A549 (cell line): ENCODE measurements around the gene GRID1. TPM values are rescaled to one million over a fixed set of nuclear protein-coding genes. Genes with fewer than 3 reads are reported as not detected.

Experiments used
- ATAC-seq, 2 experiments: fragments of 200-7000 bp in 1 of 2; fragments of >200 bp in 1 of 2; cut with Nextera tagmentation in 1 of 2; cut with Tn5 transposase in 1 of 2; 3 replicates each; pipeline versions ENCODE4 v1.8.0 to v1.9.1; 2018 to 2020; ENCODE audit warnings: mild to moderate bottlenecking in 1 of 2, moderate library complexity in 1 of 2
- CTCF ChIA-PET: fragments of 300-600 bp; sonication (Branson Sonifier 250); formaldehyde crosslinking; extraction: SDS; loops from one replicate; lab custom pipeline; 2021; ENCODE audit warnings: antibody characterized with exemption, inconsistent platforms; lab: Yijun Ruan, JAX
- POLR2A ChIA-PET: fragments of 350-600 bp; formaldehyde crosslinking; extraction: SDS; loops from one replicate; lab custom pipeline; 2021; ENCODE audit warnings: antibody characterized with exemption, inconsistent platforms; lab: Yijun Ruan, JAX
- DNase-seq, 2 experiments: peaks; one replicate each; pipeline versions ENCODE4 v3.0.0 to v3.0.0-alpha.2; 2011 to 2016; ENCODE audit warnings: low read depth in 1 of 2, low spot score in 1 of 2
- FAIRE-seq: peaks from 2 replicates; lab custom pipeline; 2011; peaks lifted over from hg19 to GRCh38; lab: Jason Lieb, UNC
- H3K27ac ChIP-seq, 2 experiments: fragments of >200 bp; sonication (Bioruptor Twin); formaldehyde crosslinking; 3 replicates each; pipeline ENCODE4 v1.5.1; 2016 to 2017
- H3K4me1 ChIP-seq: fragments of >200 bp; sonication (Bioruptor Twin); formaldehyde crosslinking; 3 replicates; pipeline ENCODE4 v1.6.1; 2016
- H3K4me2 ChIP-seq: fragments of >200 bp; sonication (Bioruptor Twin); formaldehyde crosslinking; 3 replicates; pipeline ENCODE4 v1.6.1; 2016
- H3K4me3 ChIP-seq: fragments of >200 bp; sonication (Bioruptor Twin); formaldehyde crosslinking; 3 replicates; pipeline ENCODE4 v1.5.1; 2016
- H3K9me3 ChIP-seq: fragments of >200 bp; sonication (Bioruptor Twin); formaldehyde crosslinking; 3 replicates; pipeline ENCODE4 v1.6.1; 2016
- ATOH8 ChIP-seq: fragments of 250-450 bp; sonication (Bioruptor Pico); IDR thresholded peaks from 2 replicates; pipeline ENCODE4 v1.5.0; 2020; ENCODE audit warnings: low read depth, mild to moderate bottlenecking, moderate library complexity
- CBX8 ChIP-seq: fragments of 200-600 bp; sonication (generic); IDR thresholded peaks from 2 replicates; pipeline ENCODE4 v1.6.1; 2016
- CHD2 ChIP-seq: fragments of 150-350 bp; IDR thresholded peaks from 2 replicates; pipeline ENCODE4 v1.6.1; 2014; ENCODE audit warnings: low read length; ENCODE audit not compliant: partially characterized antibody
- CHD4 ChIP-seq: fragments of 200-600 bp; sonication (generic); IDR thresholded peaks from 2 replicates; pipeline ENCODE4 v1.6.1; 2016; ENCODE audit warnings: antibody characterized with exemption, mild to moderate bottlenecking, borderline replicate concordance
- CTCF ChIP-seq: fragments of >200 bp; sonication (Bioruptor Twin); formaldehyde crosslinking; IDR thresholded peaks from 3 replicates; pipeline ENCODE4 v1.5.1; 2016
- EHMT2 ChIP-seq: fragments of 200-600 bp; sonication (generic); IDR thresholded peaks from 2 replicates; pipeline ENCODE4 v1.6.1; 2016; ENCODE audit warnings: antibody characterized with exemption, low read depth, mild to moderate bottlenecking, moderate library complexity
- ESRRA ChIP-seq: fragments of 150-350 bp; IDR thresholded peaks from 2 replicates; pipeline ENCODE4 v1.6.1; 2014; ENCODE audit warnings: mild to moderate bottlenecking, low read length, borderline replicate concordance
- HEYL ChIP-seq: fragments of 250-450 bp; sonication (Bioruptor Pico); IDR thresholded peaks from 2 replicates; pipeline ENCODE4 v1.8.0; 2021; ENCODE audit warnings: mild to moderate bottlenecking, moderate library complexity
- HMGXB4 ChIP-seq: fragments of 250-450 bp; sonication (Bioruptor Pico); IDR thresholded peaks from 2 replicates; pipeline ENCODE4 v1.5.0; 2021; ENCODE audit warnings: mild to moderate bottlenecking, moderate library complexity, borderline replicate concordance
- KDM5A ChIP-seq: fragments of 200-600 bp; sonication (generic); IDR thresholded peaks from 2 replicates; pipeline ENCODE4 v1.6.1; 2016; ENCODE audit warnings: antibody characterized with exemption, mild to moderate bottlenecking
- NFE2L2 ChIP-seq: fragments of 150-350 bp; conservative IDR thresholded peaks from 2 replicates; pipeline ENCODE4 v1.6.1; 2014; ENCODE audit warnings: low read length
- NPAS2 ChIP-seq: fragments of 250-450 bp; sonication (Bioruptor Pico); IDR thresholded peaks from 2 replicates; pipeline ENCODE4 v1.8.0; 2022; ENCODE audit warnings: mild to moderate bottlenecking, moderate library complexity, borderline replicate concordance
- NR3C1 ChIP-seq: fragments of >200 bp; sonication (Bioruptor Twin); formaldehyde crosslinking; IDR thresholded peaks from 3 replicates; pipeline ENCODE4 v1.6.1; 2017
- PBX3 ChIP-seq: IDR thresholded peaks from 2 replicates; pipeline ENCODE4 v1.6.1; 2012
- PHF8 ChIP-seq: fragments of 200-600 bp; sonication (generic); IDR thresholded peaks from 2 replicates; pipeline ENCODE4 v1.6.1; 2016; ENCODE audit warnings: low read depth, mild to moderate bottlenecking, antibody characterized with exemption, moderate library complexity, borderline replicate concordance
- RFX5 ChIP-seq: fragments of 450-650 bp; IDR thresholded peaks from 2 replicates; pipeline ENCODE4 v1.7.1; 2014; ENCODE audit warnings: antibody characterized with exemption, mild to moderate bottlenecking, moderate library complexity
- RNF2 ChIP-seq: fragments of 200-600 bp; sonication (generic); IDR thresholded peaks from 2 replicates; pipeline ENCODE4 v1.6.1; 2016; ENCODE audit warnings: low read depth, mild to moderate bottlenecking, antibody characterized with exemption, moderate library complexity, borderline replicate concordance
- TP53 ChIP-seq: fragments of 250-450 bp; sonication (Bioruptor Pico); IDR thresholded peaks from 2 replicates; pipeline ENCODE4 v1.5.0; 2021; ENCODE audit warnings: mild to moderate bottlenecking, moderate library complexity
- ZNF302 ChIP-seq: fragments of 250-450 bp; sonication (Bioruptor Pico); IDR thresholded peaks from 2 replicates; pipeline ENCODE4 v1.9.0; 2021; ENCODE audit warnings: inconsistent platforms, mild to moderate bottlenecking, moderate library complexity
- ZSCAN20 ChIP-seq: fragments of 250-450 bp; sonication (Bioruptor Pico); IDR thresholded peaks from 2 replicates; pipeline ENCODE4 v1.8.0; 2022; ENCODE audit warnings: mild to moderate bottlenecking, moderate library complexity
- WGBS: methylation state at CpG from one replicate; pipeline ENCODE4 v1.1.6; 2017; ENCODE audit errors: missing lambda C conversion rate; 5-methylcytosine and 5-hydroxymethylcytosine counted together
- polyA plus RNA-seq, 4 experiments: library from polyadenylated mRNA; depleted of rRNA in 3 of 4; stranded (reverse); fragments of >200 nt; fragmentation: RNase III in 1 of 4; extraction: RNeasy Plus Mini Kit Qiagen cat#74134 plus additional on column Dnase treatment in 1 of 4; gene quantifications; 2 replicates in 3 of 4; 3 replicates in 1 of 4; pipeline ENCODE4 v1.2.3, GENCODE V29; 2011 to 2017

GRID1 gene
- polyA plus RNA-seq, 2 of the 4 experiments (the other 2 are of a cell fraction), result 0.14 to 0.30 TPM

- CTCF ChIA-PET, result no interaction called here
- TF ChIP-seq HMGXB4 (CRISPR knock-in tag) (no peak), ESRRA (no peak), RNF2 (no peak), NFE2L2 (no peak)
- ATAC-seq (no peak), DNase-seq (no peak), FAIRE-seq (no peak)
- 28% methylated on average over 4 of the region's 4 CpGs for WGBS
- no peak overlapping the region for H3K4me3 ChIP-seq
- POLR2A ChIA-PET, result no interaction called here
- no peak overlapping the region for H3K27ac ChIP-seq
- no peak overlapping the region for H3K4me2 ChIP-seq
- H3K9me3 ChIP-seq, result no peaks in the 10 kb centered on the region
- H3K4me1 ChIP-seq, result no peaks in the 10 kb centered on the region
Observed at GRCh38 chr10:86123304-86123703, 243.3 kb downstream of the GRID1 start.

- ChIA-PET CTCF (no interaction called here), POLR2A (no interaction called here)
- H3K27ac ChIP-seq, result no peak overlapping the region
- ATAC-seq, result no peak
- H3K4me3 ChIP-seq, result no peak overlapping the region
- no peaks in the 10 kb centered on the region for H3K4me1 ChIP-seq
- 0% methylated on average over 1 of the region's 2 CpGs for WGBS
- DNase-seq, result no peak
- TF ChIP-seq NPAS2 (no peak), ZSCAN20 (CRISPR knock-in tag) (no peak), NR3C1 (no peak), CBX8 (no peak), CHD4 (no peak), TP53 (CRISPR knock-in tag) (no peak), PHF8 (no peak), HEYL (CRISPR knock-in tag) (no peak), KDM5A (no peak), EHMT2 (no peak), RFX5 (no peak), CHD2 (no peak), ATOH8 (CRISPR knock-in tag) (no peak), CTCF (no peak), ZNF302 (CRISPR knock-in tag) (no peak), PBX3 (no peak), RNF2 (no peak), ESRRA (no peak)
- no peaks in the 10 kb centered on the region for H3K9me3 ChIP-seq
- H3K4me2 ChIP-seq, result no peak overlapping the region
- no peak for FAIRE-seq
Observed at GRCh38 chr10:86122646-86123045, 243.9 kb downstream of the GRID1 start.
